ENCODE data around the gene OR1D2. TPM values are rescaled to one million over a fixed set of nuclear protein-coding genes. Genes with fewer than 3 reads are reported as not detected.
"Not testable (repeated sequence)": the region's sequence is repeated elsewhere in the genome, so short reads cannot be mapped to it uniquely, and the experiment has no call there.

The OR1D2 gene, protein sequence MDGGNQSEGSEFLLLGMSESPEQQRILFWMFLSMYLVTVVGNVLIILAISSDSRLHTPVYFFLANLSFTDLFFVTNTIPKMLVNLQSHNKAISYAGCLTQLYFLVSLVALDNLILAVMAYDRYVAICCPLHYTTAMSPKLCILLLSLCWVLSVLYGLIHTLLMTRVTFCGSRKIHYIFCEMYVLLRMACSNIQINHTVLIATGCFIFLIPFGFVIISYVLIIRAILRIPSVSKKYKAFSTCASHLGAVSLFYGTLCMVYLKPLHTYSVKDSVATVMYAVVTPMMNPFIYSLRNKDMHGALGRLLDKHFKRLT
- polyA plus RNA-seq (ENCODE audit: insufficient read length in 12 of 12): under 1 TPM in 1 of 12 donors, not detected in 11; 0.05 TPM
- long read RNA-seq, donor 1: 0 reads
- long read RNA-seq, donor 2: 0 reads
- long read RNA-seq, donor 3: 0 reads
- long read RNA-seq, donor 4: 0 reads
- long read RNA-seq, donor 5: 0 reads
- long read RNA-seq, donor 6: 0 reads
- long read RNA-seq, donor 7: 0 reads
- long read RNA-seq, donor 8: 0 reads
- long read RNA-seq, donor 9: 0 reads
- long read RNA-seq, donor 10: 0 reads
- long read RNA-seq, donor 11: 0 reads

DNA sequence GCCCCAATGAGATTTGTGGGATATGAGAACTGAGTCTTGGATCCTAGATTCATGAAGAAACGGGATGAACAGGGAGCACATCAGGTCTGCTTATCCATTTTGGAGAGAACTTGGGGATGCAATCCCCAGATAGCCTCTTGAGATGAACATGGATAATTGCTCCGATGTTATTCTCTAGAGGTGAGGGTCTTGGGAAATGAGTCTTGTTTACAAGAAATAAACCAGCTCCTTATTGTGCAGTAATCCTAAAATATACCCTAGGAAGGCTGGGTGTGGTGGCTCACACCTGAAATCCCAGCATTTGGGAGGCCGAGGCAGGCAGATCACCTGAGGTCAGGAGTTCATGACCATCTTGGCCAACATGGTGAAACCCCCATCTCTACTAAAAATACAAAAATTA is at the start of gene OR1D2:
OR1D2 (minus strand) TSS at position 101 of the 400 bp plus-strand sequence. CDS start 11,426 bp downstream, outside the sequence.
- DNase-seq: no peak

GRCh38 chr17:3137494-3137893 is 33.3 kb upstream of the OR1D2 start:
- DNase-seq: not testable (repeated sequence)

- DNase-seq: no peak
Measured at GRCh38 chr17:3127451-3127850, 23.2 kb upstream of the OR1D2 start, which contains the start of gene OR1G1. Gene OR1G1 (minus strand): TSS chr17:3127551. CDS start chr17:3127551, 0 bp downstream.

- not testable (repeated sequence) for DNase-seq
Measured at GRCh38 chr17:3073850-3074249, 30.4 kb downstream of the OR1D2 start.

DNA sequence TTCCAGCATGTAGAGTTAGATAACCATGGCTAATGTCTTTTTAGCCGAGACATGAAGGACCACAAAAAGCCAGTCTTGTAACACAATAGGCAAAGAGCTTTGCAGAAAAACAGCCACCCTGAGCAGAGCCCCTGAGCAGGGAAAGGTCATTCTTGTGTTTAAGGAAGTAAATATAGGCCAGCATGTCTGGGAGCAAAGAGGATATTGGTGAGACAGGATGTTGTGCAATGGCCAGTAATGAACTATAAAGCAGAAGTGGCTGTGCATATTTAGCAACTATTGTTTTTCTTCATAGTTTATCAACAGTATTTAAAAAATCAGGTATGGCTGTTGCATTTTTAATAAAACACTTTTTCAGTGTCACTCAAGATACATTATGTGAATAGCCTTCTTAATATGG is 39.0 kb downstream of the OR1D2 start:
- DNase-seq: not testable (repeated sequence)

DNA sequence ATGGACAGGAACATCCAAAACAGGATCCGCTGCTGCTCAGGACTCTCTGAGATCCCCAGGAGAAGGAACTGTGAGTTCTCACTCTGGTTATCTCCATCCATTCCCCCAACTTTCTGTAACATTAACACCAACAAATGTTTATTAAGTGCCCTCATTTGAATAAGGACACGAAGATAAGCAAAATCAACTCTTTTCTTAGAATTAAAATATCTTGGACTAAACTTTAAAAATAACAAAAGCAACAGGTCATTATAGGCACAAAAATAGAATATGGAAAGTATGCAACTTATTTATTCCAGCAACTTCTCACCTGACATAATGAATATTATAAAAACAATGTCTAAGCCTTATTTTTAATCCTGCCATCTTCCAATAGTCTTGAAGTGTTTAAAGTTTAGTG is 40.7 kb downstream of the OR1D2 start, which contains the start of gene OR1D5:
OR1D5 (minus strand) TSS at position 101 of the 400 bp plus-strand sequence; CDS start at position 101, 0 bp downstream.
- not testable (repeated sequence) for DNase-seq

DNA sequence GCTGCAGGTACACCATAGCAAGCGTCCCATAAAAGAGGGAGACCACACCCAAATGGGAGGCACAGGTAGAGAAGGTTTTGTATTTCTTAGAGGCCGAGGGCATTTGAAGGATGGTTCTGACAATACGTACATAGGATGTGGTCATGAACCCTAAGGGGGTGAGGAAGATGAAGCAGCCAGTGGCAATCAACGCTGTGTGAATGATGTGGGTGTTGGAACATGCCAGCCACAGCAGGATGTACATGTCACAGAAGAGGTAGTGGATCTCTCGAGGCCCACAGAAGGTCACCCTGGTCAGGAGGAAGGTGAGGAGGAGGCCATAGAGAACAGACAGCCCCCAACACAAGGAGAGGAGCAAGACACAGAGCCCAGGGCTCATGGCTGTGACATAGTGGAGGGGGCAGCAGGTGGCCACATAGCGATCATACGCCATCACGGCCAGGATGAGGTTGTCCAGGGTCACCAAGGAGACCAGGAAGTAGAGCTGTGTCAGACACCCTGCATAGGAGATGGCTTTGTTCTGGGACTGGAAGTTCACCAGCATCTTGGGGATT is 41.3 kb downstream of the OR1D2 start:
- not testable (repeated sequence) for DNase-seq

GRCh38 chr17:3054868-3055267 is 49.4 kb downstream of the OR1D2 start:
- not testable (repeated sequence) for DNase-seq

DNA sequence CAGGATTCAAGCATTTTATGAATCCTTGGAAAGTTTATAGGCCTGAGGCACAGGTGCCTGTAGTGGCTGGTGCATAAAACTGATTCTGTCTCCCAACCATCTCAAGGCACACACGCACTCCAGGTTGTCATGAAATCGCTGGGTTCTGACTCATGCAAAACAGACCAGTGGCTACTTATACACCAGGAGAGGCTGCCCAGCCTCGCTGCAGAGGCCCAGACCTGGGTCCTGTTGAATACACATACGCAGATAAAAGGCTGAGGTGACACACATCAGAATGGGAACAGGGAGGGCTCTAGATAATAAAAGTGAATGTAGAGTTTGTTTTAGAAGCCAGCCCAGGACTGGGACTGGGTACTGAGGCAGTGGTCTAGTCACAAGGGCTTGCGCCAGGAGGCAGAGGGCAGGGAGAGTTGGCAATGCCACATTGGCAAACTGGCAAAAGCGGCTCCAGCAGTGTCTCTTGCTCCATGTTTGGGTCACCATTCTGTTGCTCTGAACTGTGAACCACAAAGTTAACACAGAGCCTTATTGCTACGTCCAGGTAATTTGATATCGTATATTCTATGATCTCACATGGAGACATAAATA is 54.4 kb downstream of the OR1D2 start:
- DNase-seq: no peak

- peak; percentile 99 for DNase-seq
Measured at GRCh38 chr17:3048727-3049471, 55.3 kb downstream of the OR1D2 start.

DNA sequence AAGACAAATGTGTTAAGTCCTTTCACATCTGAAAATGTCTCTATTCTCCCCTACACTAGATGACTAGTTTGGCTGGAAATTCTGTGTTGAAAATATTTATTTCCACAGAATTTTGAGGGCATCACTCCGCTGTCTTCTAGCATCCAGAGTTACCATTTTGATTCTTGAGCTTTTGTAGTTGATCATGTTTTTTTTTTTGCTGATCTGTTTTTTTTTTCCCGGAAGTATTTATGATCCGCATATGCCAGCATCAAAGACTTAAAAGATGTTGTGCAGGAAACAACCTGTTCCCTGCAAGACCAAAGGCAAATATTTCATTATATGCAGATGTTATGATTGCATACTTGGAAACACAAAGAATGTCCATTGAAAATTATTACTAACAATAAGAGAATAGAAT is 57.5 kb downstream of the OR1D2 start:
- no peak for DNase-seq

DNA sequence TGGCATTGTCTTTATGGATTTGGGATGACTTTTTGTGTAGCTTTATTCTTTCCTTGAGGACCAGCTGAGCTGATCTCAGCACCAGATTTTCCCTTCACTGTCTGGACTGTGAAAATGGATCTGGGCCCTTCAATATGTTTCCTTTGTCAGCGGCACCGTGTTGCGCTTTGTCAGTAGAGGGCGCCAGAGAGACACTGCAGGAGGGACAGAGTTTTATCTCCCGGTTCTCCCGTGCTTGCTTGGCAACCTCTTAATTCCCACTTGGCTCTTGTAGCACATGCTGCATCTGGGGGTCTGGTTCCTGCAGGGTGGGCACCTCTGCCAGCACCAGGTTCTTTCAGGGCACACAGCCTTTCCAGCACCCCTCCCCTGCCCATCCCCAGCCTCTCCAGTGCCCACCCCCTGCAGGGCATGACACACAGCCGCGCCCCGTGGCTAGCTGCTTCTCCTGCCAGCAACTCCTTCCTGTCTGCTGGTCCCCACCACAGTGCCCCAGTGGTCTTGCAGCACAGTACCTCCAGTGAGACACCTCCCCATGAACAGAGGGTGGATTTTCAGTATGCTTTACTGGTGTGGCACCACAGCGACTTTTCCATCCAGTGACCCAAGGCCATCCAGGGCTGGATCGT is 60.4 kb downstream of the OR1D2 start:
- no peak for DNase-seq

- DNase-seq: no peak
Measured at GRCh38 chr17:3040882-3041281, 63.3 kb downstream of the OR1D2 start.

DNA sequence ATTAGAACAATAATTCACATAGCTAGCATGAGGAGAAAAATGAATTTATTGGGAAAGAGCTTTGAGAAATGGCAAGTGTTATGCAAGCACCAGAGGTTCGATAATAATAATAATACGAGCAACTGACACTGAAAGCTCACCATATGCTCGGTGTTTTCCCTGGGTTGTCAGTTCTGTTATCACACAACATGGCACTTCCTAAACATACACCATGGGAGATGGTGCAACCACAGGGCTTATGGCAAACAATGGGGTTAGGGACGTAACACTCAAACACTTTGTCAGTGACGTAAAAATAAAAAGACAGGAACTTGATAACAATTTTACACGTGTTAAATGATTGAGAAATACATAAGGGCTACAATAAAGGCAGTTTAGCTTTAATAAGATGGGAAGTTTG is 64.5 kb downstream of the OR1D2 start:
- no peak for DNase-seq

DNA sequence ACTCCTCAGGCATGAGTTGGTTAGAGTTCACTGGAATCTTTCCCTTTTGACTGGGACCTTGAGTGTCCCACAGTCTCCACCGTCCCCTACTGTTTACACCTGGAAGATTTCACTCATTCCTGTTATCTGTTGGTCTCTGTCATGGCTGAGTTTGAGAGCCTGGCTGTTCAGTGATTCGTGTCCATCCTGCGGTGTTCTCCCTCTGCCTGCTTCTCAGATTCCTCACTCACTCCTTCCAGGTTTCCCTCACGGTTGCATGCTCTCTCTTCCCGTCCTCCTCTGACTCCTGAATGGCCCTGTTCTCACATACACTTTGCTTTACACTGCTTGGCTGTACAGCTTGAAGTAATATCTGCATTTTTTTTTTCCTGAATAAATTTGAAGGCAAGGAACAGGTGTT is 65.3 kb downstream of the OR1D2 start:
- no peak for DNase-seq

Other genes with a start within 250 kb of the OR1D2 start
- gene OR1D5, start 40.8 kb downstream of the OR1D2 start, polyA plus RNA-seq (ENCODE audit: insufficient read length in 12 of 12): not detected
- gene OR1G1, start 23.1 kb upstream of the OR1D2 start, polyA plus RNA-seq (ENCODE audit: insufficient read length in 12 of 12): not detected
- gene OR1A2, start 93.1 kb upstream of the OR1D2 start, polyA plus RNA-seq (ENCODE audit: insufficient read length in 12 of 12): not detected
- under 1 TPM in 1 of 12 donors, not detected in 11; 0.05 TPM for gene OR1A1, start 103.2 kb upstream of the OR1D2 start, polyA plus RNA-seq (ENCODE audit: insufficient read length in 12 of 12)
- gene OR3A1, start 193.9 kb upstream of the OR1D2 start, polyA plus RNA-seq (ENCODE audit: insufficient read length in 12 of 12): under 1 TPM in 2 of 12 donors, not detected in 10; 0.12 to 0.23 TPM

Data from muscle of arm (tissue), 14 donors.